ENCODE results near the gene VKORC1L1. TPM values are rescaled to one million over a fixed set of nuclear protein-coding genes. Genes with fewer than 3 reads are reported as not detected.

VKORC1L1 gene
- total and polyA plus RNA-seq, 2 donors (not counting 3 experiments of a cell fraction or from before 2014, with no cell fraction given) = 14.5 to 36.7 TPM

GRCh38 chr7:65946904-65947303 lies 74.0 kb downstream of the VKORC1L1 start:
- Histone ChIP-seq H3K9me1 (replicated peaks; ENCODE audit: control insufficient read depth, extremely low read depth, insufficient read depth, low read length) (no peaks in the 10 kb centered on the region), H3K27ac (ENCODE audit: insufficient read depth, low read depth, low read length) (peak overlapping the region; percentile 12), H3K79me2 (ENCODE audit: control insufficient read depth, insufficient read depth, low read length) (peaks cover 2% of the 10 kb centered on the region), H4K20me1 (replicated peaks; ENCODE audit: control insufficient read depth, extremely low read depth, insufficient read depth, low read length) (no peaks in the 10 kb centered on the region), H2AFZ (ENCODE audit: low read depth, low read length) (no peak overlapping the region), H3K4me2 (ENCODE audit: insufficient read depth, low read length) (no peak overlapping the region), H3K27me3 (ENCODE audit: control insufficient read depth in 2 of 2, insufficient read depth in 2 of 2, low read length in 2 of 2) (no peaks in the 10 kb centered on the region), H3K36me3 (ENCODE audit: control insufficient read depth in 2 of 2, extremely low read depth in 1 of 2, insufficient read depth in 2 of 2, low read length in 2 of 2) (no peaks in the 10 kb centered on the region), H3K4me1 (ENCODE audit: control insufficient read depth, extremely low read depth, insufficient read depth, low read length) (no peaks in the 10 kb centered on the region), H3K9me3 (replicated peaks; ENCODE audit: control insufficient read depth, insufficient read depth, low read length) (no peaks in the 10 kb centered on the region), H3K4me3 (replicated peaks in 1 of 3; ENCODE audit: insufficient read depth in 1 of 3, low read depth in 1 of 3, low read length in 3 of 3) (no peak overlapping the region), H3K9ac (replicated peaks; ENCODE audit: extremely low read depth, insufficient read depth, low read length) (no peak overlapping the region)
- POLR2A ChIA-PET = no interaction called here
- FAIRE-seq (no peak), DNase-seq (ENCODE audit: low read depth, low spot score) (peak; percentile 35)
- no TSS peak for BruUV-seq (replicated peaks)
- dilution Hi-C loops (cut with MboI; ENCODE audit: extremely low pct_ligation_motif_present, low sequenced_read_pairs) (no loop called here), intact Hi-C loops (cut with micrococcal nuclease) (no loop called here)
- TF ChIP-seq POLR2A (IDR thresholded peaks at IDR 0.05; ENCODE audit: low read depth, low read length) (no peak), POLR2AphosphoS5 (IDR thresholded peaks at IDR 0.05; ENCODE audit: insufficient read depth, low read depth, low read length) (no peak), MAX (IDR thresholded peaks at IDR 0.05; ENCODE audit: insufficient read depth, insufficient read length) (no peak), CTCF (IDR thresholded peaks at IDR 0.05; ENCODE audit: extremely low read depth in 1 of 2, insufficient read depth in 1 of 2, low read depth in 1 of 2, low read length in 2 of 2) (no peak), FOS (IDR thresholded peaks at IDR 0.05; ENCODE audit: borderline replicate concordance, insufficient read depth, low read length) (no peak), EZH2 (IDR thresholded peaks at IDR 0.05; ENCODE audit: borderline replicate concordance, low read depth, low read length, severe bottlenecking) (no peak), GATA2 (IDR thresholded peaks at IDR 0.05; ENCODE audit: insufficient read depth, insufficient read length, low read depth, low read length) (no peak), MYC (IDR thresholded peaks at IDR 0.05; ENCODE audit: low read depth, low read length) (no peak), JUN (IDR thresholded peaks at IDR 0.05; ENCODE audit: borderline replicate concordance, insufficient read depth, insufficient read length, low read depth) (no peak)
- CTCF ChIA-PET = no interaction called here

Measured in endothelial cell of umbilical vein (primary cell).